OCI-LY3 (cell line): ENCODE results near the gene SOX11.

ENCODE experiments used
- CTCF ChIP-seq: fragments of 200-600, 300-600 bp; sonication (generic); IDR thresholded peaks from 2 replicates; pipeline ENCODE4 v1.5.1; 2014; ENCODE audit warnings: antibody characterized with exemption, low read length, low read depth
- EZH2phosphoT487 ChIP-seq: fragments of 200-600 bp; shearing (Covaris generic); IDR thresholded peaks from 2 replicates; pipeline ENCODE4 v1.6.1; 2018; ENCODE audit warnings: antibody characterized with exemption, mixed run types, low read depth

- no peak for TF ChIP-seq CTCF
- no peak for TF ChIP-seq EZH2phosphoT487
These were observed 1.4 kb upstream of the SOX11 start for GRCh38 chr2:5690718-5691220.
